RCC 7860 (cell line): Measurements from ENCODE around the gene DNMT3A.

Experiments
- DNase-seq: peaks from one replicate; pipeline ENCODE4 v3.0.0-alpha.2; 2015; ENCODE audit warnings: low spot score
- FAIRE-seq: peaks from 2 replicates; lab custom pipeline; 2012; peaks lifted over from hg19 to GRCh38; lab: Jason Lieb, UNC

Gene DNMT3A

GRCh38 chr2:25341753-25342371, at the start of gene DNMT3A:
TSS of gene DNMT3A (minus strand) at chr2:25341925. CDS start at chr2:25313984, 27,941 bp downstream.
- DNase-seq, result no peak
- FAIRE-seq, result no peak

DNA sequence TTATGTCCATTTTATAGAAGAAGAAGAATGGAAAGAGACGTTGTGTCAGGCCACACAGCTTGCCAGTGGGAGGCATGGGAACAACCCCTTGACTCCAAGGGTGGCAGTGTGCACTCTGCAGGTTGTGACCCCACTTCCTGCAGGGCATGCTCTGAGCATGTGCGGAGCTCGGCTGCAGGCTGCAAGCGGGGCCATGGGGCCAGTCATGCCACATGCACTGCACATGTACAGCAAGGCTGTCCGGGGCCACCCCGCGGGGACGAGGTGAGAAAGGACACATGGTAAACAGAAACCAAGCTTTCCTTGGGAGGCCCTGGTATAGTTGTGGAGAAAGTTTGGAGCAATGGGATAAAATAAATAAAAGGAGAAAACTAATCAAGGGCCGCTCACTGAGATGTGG, 47.4 kb upstream of the DNMT3A start:
- DNase-seq, result no peak
- no peak for FAIRE-seq

- no peak for FAIRE-seq
- DNase-seq, result no peak
Observed at GRCh38 chr2:25388491-25388890, 46.8 kb upstream of the DNMT3A start.

GRCh38 chr2:25387876-25388449, 46.2 kb upstream of the DNMT3A start:
- DNase-seq (no peak), FAIRE-seq (no peak)

DNA sequence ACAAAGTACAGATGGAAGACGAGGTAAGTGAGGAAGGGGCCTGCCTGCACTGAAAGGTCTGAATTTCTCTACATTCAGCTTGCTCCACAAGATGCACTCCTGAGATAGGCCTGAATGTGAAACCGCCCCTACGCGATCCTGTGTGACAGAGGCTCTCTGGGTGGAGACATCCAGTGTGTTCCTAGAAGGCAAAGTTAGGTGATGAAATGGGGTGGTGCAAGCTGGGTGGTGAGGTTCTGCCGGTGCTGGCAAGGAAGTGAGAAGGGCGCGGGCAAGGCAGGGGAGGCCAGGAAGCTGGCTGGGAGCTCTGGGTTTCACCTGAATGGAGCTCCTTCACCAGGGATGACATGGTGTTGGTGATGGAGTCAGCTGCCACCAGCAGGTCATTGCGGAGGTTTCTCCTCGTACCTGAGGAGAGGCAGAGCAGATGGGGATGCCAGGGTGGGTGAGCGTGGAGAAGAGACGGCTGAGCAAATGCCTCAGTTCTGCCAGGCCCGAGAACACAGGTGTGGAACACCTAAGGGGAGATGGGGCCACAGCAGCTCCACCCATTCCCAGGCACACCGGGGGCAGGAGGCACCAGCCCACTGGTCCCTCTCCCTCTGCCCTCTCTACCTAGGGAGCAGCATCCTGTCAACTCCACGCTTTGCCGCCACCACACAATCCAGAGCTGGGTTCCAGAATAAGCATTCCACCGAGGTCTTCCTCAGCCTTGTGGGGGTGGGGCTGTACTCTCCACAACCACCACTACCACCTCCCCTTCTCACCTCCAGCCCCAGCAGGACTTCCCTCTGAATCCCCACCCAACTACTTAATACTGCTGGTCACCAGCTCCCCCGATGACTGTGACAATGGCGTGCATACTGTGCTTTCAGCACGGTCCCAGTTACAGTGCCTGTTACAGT, 45.5 kb upstream of the DNMT3A start:
- FAIRE-seq (no peak), DNase-seq (no peak)

- DNase-seq, result no peak
- no peak for FAIRE-seq
Observed at GRCh38 chr2:25385910-25386309, 44.2 kb upstream of the DNMT3A start.

- no peak for FAIRE-seq
- DNase-seq, result no peak
Observed at GRCh38 chr2:25383806-25384205, 42.1 kb upstream of the DNMT3A start.

DNA sequence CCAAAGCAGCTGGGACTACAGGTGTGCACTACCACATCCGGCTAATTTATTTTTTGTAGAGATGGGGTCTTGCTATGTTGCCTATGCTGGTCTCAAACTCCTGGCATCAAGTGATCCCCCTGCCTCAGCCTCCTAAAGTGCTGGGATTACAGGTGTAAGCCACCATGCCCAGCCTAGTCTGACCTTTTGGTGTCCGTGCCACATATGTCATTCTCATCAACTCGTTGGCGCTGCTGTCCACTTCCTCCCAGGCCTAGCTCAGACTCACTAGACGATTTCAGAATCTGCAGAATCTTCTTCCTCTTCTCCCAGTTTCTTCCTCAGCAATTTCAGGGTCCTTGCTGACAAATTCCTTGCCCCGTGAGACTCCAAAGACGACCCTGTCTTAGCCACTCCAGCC, 39.8 kb upstream of the DNMT3A start:
- FAIRE-seq, result no peak
- DNase-seq, result no peak

DNA sequence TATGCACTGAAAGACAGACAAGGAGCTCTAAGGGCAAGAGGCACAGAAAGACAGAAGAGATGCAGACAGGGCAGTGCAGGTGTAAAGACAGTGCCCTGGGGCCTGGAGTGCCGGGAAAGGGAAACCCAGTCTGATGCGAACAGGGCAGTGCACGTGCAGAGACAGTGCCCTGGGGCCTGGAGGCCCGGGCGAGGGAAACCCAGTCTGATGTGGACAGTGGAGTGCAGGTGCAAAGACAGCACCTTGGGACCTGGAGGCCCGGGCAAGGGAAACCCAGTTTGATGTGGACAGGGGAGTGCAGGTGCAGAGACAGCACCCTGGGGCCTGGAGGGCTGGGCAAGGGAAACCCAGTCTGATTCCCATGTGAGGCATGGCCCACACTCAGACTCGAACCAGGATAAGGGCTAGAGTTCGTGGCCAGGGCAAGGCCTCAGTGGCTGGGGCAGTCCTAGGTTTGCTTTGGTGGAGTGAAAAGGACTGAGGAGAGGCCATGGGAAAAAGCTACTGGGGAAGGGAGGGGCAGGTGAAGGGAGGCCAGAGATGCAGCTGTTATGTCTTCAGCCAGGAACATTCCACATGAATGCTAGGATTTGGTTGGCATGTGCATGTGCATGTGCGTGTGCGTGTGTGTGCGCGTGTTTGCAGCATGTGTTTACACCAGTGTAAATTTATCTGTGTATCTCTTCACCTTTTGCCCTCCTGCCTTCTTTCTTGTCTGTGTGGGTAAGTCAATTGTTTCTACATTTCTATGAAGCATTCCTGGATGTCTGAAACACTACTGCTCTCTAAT, 39.1 kb upstream of the DNMT3A start:
- no peak for FAIRE-seq
- DNase-seq, result no peak

GRCh38 chr2:25380023-25380422, 38.3 kb upstream of the DNMT3A start:
- FAIRE-seq (no peak), DNase-seq (no peak)

GRCh38 chr2:25379535-25379934, 37.8 kb upstream of the DNMT3A start:
- FAIRE-seq (no peak), DNase-seq (no peak)

GRCh38 chr2:25378731-25379490, 37.2 kb upstream of the DNMT3A start:
- peak; percentile 87 for DNase-seq
- peak; percentile 88 for FAIRE-seq

DNA sequence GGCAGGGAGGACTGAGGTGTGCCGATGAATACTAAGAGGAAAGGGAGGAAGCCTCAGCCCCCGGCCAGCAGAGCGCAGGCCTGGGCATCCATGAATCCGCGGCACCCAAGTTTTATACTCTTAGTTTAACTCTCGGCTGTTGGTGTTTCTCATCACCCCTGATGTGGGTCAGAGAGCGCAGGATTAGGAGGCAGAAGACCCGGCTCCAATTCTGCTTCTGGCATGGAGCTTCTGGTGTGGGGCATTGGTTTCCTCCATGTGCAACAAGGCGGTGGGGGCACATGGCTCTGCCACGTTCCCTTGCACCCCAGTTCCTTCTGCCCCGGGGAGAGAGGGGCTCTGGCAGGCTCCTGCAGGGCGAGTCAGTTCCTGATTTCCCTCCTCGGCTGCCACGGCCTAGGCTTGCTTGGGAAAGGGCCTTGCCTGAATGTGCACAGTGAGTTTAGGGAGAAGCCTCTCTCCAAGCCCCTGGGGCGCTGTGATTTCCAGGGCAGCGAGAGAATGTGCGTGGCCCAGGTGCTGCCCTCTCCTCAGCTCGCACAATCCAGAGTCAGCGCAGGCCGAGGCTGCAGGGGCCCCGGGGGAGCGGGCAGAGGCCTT, 36.2 kb upstream of the DNMT3A start:
- no peak for FAIRE-seq

DNA sequence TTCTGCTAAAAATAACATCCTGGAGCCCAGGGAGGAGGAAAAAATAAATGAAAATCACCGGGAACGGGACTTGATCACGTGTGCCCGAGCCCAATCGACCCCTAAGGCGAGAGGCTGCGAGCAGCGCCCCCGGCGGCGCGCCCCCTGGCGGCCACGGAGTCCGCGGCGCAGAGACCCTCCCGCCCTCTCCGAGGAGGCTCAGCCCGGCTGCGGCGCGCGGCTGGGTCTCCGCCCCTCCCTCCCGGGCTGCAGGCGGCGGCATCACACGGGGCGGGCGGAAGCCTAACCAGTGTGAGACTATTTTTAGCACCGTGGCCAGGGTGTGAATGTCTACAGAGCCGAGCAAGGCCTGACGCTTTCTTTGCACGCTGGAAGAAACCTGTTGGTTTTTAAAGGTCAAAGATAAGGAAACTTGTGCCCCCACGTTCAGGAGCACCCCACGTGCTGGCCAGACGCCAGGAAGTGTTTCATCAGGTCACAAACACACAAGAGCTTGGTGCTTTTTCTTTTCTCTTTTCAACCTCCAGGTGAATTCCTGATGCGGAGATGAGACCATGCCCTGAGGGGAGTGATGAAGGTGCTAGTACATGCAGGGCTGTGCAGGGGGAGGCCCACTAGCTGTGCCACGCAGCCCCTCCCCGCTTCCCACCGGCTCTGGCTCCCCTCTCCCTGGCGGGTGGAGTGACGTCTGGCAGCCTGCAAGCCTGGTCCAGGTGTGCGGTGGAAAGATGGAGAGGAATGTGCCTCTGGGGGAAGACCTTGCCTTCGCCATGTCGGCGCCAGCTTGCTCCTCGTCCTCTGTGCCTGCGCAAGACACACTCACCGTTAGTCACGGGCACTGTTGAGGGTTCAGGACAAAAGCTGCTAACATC, 35.3 kb upstream of the DNMT3A start:
- no peak for FAIRE-seq
- peak; percentile 64 for DNase-seq

More for the DNA sequence above, 36.2 kb upstream of the DNMT3A start:
- no peak for DNase-seq

DNA sequence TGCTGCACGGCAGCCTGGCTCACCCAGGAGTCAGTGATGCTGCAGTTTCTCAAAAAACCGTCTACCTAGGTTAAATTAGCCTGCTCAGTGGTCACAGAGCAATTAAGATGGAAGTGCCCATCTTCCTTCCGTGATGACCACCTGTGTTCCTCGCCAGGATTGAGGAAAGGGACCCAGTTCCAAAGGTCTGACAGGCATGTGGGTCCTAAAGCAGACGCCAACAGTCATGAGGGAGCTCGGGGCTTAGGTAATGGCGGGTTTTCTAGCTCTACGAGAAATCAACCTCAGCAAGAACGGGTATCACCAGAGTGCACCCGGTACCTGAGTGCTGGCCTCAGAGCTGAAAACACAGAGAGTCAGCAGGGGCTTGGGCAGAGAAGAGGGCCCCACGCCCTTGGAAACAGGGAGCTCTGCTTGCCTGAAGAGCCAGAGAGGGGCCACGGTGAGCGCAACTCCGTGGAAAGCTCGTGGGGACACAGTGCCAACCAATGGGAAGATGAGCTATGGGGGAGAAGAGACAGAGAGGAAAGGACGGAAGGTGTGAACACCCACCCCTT, 34.3 kb upstream of the DNMT3A start:
- FAIRE-seq, result no peak
- DNase-seq, result no peak

GRCh38 chr2:25375371-25375988, 33.8 kb upstream of the DNMT3A start:
- FAIRE-seq (no peak), DNase-seq (no peak)

DNA sequence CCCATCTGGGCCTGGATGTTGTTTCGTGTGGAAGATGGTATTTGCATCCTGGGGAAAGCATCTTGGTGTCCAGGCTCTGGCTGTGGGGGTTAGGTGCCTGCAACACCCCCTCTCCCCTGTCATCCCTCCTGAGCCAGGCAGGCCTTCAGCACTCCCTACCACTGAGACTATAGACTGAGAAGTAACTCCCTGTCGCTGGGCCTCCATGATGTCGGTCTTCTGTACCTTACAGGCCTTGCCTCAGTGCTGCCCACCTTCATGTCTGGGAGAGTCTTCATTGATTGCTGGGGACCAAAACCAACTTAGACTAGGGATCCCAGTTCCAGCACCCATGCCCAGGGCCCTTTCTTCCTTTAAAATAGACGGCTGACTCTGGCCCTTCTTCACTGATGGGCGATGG, 33.1 kb upstream of the DNMT3A start:
- FAIRE-seq (no peak), DNase-seq (no peak)

DNA sequence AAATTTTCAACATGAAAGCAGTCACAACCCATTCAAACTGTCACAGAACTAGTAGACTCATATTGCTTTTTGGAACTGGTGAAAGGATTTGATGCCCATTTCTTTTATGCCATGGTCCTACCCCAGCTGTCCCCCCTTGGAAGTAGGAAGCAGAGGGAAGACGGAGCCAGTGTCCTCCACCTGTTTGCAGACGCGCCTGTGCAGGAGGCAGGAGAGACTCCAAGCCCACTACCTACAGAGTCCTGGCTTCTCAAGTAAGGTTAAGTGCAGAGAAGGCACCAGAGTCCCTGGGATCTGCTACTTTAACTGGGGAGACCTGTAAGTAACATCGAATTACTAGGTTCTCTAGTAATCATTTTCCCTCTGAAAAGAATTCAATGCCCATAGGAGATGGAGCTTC, 32.7 kb upstream of the DNMT3A start:
- no peak for FAIRE-seq
- DNase-seq, result no peak
